B cell (primary cell): ENCODE results near the gene NPR2. TPM values are rescaled to one million over a fixed set of nuclear protein-coding genes. Genes with fewer than 3 reads are reported as not detected.

Source experiments
- ATAC-seq: fragments of 200-7000 bp; cut with Tn5 transposase; one replicate; pipeline ENCODE4 v1.10.0; 2021; ENCODE audit warnings: low read depth, mild to moderate bottlenecking, moderate number of reproducible peaks, moderate library complexity
- CTCF ChIA-PET: fragments of 350-600 bp; sonication (Branson Sonifier 250); formaldehyde crosslinking; loops from one replicate; lab custom pipeline; 2021; ENCODE audit warnings: antibody characterized with exemption, inconsistent platforms; lab: Charles Lee
- POLR2A ChIA-PET: fragments of 350-600 bp; sonication (Branson Sonifier 250); formaldehyde crosslinking; loops from one replicate; lab custom pipeline; 2021; ENCODE audit warnings: antibody characterized with exemption; lab: Charles Lee
- DNase-seq: peaks from one replicate; pipeline ENCODE4 v3.0.0; 2013
- H2AFZ ChIP-seq: 2 replicates; pipeline ENCODE4 v1.6.1; 2012; ENCODE audit warnings: mild to moderate bottlenecking, low read depth, low read length; ENCODE audit not compliant: insufficient read depth, poor library complexity, severe bottlenecking
- H3K27ac ChIP-seq, 2 donors: 1 replicate in 1 of 2; 2 replicates in 1 of 2; pipeline ENCODE4 v1.5.1; 2012 to 2013; ENCODE audit warnings: low read length in 2 of 2, mild to moderate bottlenecking in 2 of 2, moderate library complexity in 1 of 2
- H3K27me3 ChIP-seq, 4 experiments: fragments of 200-600 bp in 1 of 4; sonication (generic) in 1 of 4; replicated peaks in 1 of 4; 1 replicate in 2 of 4; 2 replicates in 2 of 4; pipeline versions ENCODE4 v1.6.1 to v1.7.0; 2013 to 2016; ENCODE audit warnings: low read length in 3 of 4, mild to moderate bottlenecking in 2 of 4, mixed read lengths in 1 of 4, moderate library complexity in 1 of 4; ENCODE audit not compliant: insufficient read depth in 4 of 4, control insufficient read depth in 3 of 4; ENCODE audit errors: control extremely low read depth in 1 of 4
- H3K36me3 ChIP-seq, 2 experiments: replicated peaks in 1 of 2; 1 replicate in 1 of 2; 2 replicates in 1 of 2; pipeline versions ENCODE4 v1.6.1 to v1.7.1; 2013; ENCODE audit warnings: low read length in 1 of 2; ENCODE audit not compliant: insufficient read depth in 2 of 2, control insufficient read depth in 1 of 2; ENCODE audit errors: control extremely low read depth in 1 of 2, extremely low read depth in 1 of 2
- H3K4me1 ChIP-seq, 2 donors: fragments of 200-600 bp in 1 of 2; sonication (generic) in 1 of 2; 1 replicate in 1 of 2; 2 replicates in 1 of 2; pipeline versions ENCODE4 v1.5.1 to v1.6.1; 2013 to 2017; ENCODE audit warnings: low read length in 2 of 2; ENCODE audit not compliant: control insufficient read depth in 2 of 2, insufficient read depth in 2 of 2
- H3K4me2 ChIP-seq: replicated peaks from 2 replicates; pipeline ENCODE3; 2012; ENCODE audit warnings: mild to moderate bottlenecking, low read depth, low read length; ENCODE audit not compliant: poor library complexity, severe bottlenecking
- H3K4me3 ChIP-seq, 5 experiments: fragments of 200-600 bp in 1 of 5; sonication (generic) in 1 of 5; 1 replicate in 3 of 5; 2 replicates in 2 of 5; pipeline versions ENCODE4 v1.5.1 to v1.7.0; 2011 to 2016; ENCODE audit warnings: low read length in 4 of 5, mild to moderate bottlenecking in 4 of 5, low read depth in 2 of 5, control low read depth in 1 of 5, moderate library complexity in 1 of 5; ENCODE audit not compliant: insufficient read depth in 1 of 5; ENCODE audit errors: control extremely low read depth in 1 of 5, extremely low read depth in 1 of 5
- H3K79me2 ChIP-seq: fragments of 200-600 bp; sonication (generic); one replicate; pipeline ENCODE4 v1.6.0; 2016; ENCODE audit warnings: low read length; ENCODE audit not compliant: control insufficient read depth, insufficient read depth
- H3K9ac ChIP-seq: fragments of 200-600 bp; sonication (generic); 2 replicates; pipeline ENCODE4 v1.6.1; 2017; ENCODE audit warnings: mild to moderate bottlenecking, low read length, moderate library complexity
- H3K9me3 ChIP-seq, 3 donors: one replicate each; pipeline versions ENCODE4 v1.6.1 to v1.7.1; 2013; ENCODE audit warnings: low read length in 2 of 3; ENCODE audit not compliant: control insufficient read depth in 2 of 3, insufficient read depth in 1 of 3; ENCODE audit errors: control extremely low read depth in 1 of 3
- H4K20me1 ChIP-seq: 2 replicates; pipeline ENCODE4 v1.6.0; 2012; ENCODE audit warnings: mild to moderate bottlenecking, low read length; ENCODE audit not compliant: insufficient read depth, control insufficient read depth, poor library complexity, severe bottlenecking
- H3K27ac Mint-ChIP-seq: one replicate; pipeline ENCODE4 v1.8.0; 2021; ENCODE audit warnings: mixed read lengths
- H3K27me3 Mint-ChIP-seq: one replicate; pipeline ENCODE4 v1.8.0; 2021; ENCODE audit warnings: mixed read lengths
- H3K4me1 Mint-ChIP-seq: one replicate; pipeline ENCODE4 v1.8.0; 2021; ENCODE audit warnings: mixed read lengths
- H3K4me3 Mint-ChIP-seq: one replicate; pipeline ENCODE4 v1.8.0; 2021; ENCODE audit warnings: mixed read lengths
- H3K9me3 Mint-ChIP-seq: one replicate; pipeline ENCODE4 v1.8.0; 2022; ENCODE audit warnings: mixed read lengths; ENCODE audit not compliant: insufficient read depth
- CTCF ChIP-seq: fragments of 200-600 bp; IDR thresholded peaks from one replicate; pipeline ENCODE4 v1.8.0; 2022; ENCODE audit warnings: antibody characterized with exemption, mild to moderate bottlenecking
- EZH2 ChIP-seq: IDR thresholded peaks from 2 replicates; pipeline ENCODE4 v1.6.1; 2012; ENCODE audit warnings: borderline replicate concordance, low read depth, mild to moderate bottlenecking, moderate library complexity, low read length; ENCODE audit not compliant: insufficient read depth, poor library complexity, severe bottlenecking
- WGBS: methylation state at CpG from one replicate; pipeline ENCODE4 v1.1.5; 2013; ENCODE audit warnings: missing lambda C conversion rate; ENCODE audit not compliant: insufficient coverage; 5-methylcytosine and 5-hydroxymethylcytosine counted together
- intact Hi-C: fragments of 100-400 bp; cut with micrococcal nuclease; formaldehyde crosslinking; loops from one replicate; pipeline ENCODE4 v1.10.0; 2022
- polyA plus RNA-seq: library from polyadenylated mRNA; depleted of rRNA; stranded (reverse); fragments of >200 nt; gene quantifications from 2 replicates; pipeline ENCODE4 v1.2.3, GENCODE V29; 2012
- total RNA-seq, 2 donors: library from RNA; stranded (reverse); fragments of 120-200 nt in 1 of 2; gene quantifications; 1 replicate in 1 of 2; 2 replicates in 1 of 2; pipeline versions ENCODE4 v1.2.3 to v1.2.4, GENCODE V29; 2013 to 2022

The NPR2 gene
- total and polyA plus RNA-seq, 2 donors (not counting 1 experiment from before 2014, with no cell fraction given) = 7.6 to 8.0 TPM

DNA sequence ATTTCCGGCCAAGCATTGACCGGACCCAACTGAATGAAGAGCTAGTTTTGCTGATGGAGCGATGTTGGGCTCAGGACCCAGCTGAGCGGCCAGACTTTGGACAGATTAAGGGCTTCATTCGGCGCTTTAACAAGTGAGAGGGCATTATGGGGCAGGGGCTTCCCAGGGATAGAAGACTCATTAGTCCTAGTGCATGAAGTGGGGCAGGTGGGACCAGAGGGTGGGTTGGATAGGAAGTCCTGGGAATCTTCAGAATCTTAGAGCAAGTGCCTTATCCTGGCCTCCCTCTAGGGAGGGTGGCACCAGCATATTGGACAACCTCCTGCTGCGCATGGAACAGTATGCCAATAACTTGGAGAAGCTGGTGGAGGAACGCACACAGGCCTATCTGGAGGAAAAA lies 14.7 kb downstream of the NPR2 start:
- DNase-seq (no peak), ATAC-seq (no peak)
- H2AFZ ChIP-seq = no peak overlapping the region
- ChIA-PET CTCF (interaction anchor here (0.6 to 1.5 kb wide), 6 partner anchors 8 to 152 kb away, joined by 3 to 6 read pairs (median 4); partner anchors contain the start of gene HINT2), POLR2A (no interaction called here)
- H3K4me2 ChIP-seq = no peak overlapping the region
- H3K27ac ChIP-seq = no peak overlapping the region
- TF ChIP-seq CTCF (no peak), EZH2 (no peak)
- H3K4me3 Mint-ChIP-seq = no peak overlapping the region
- H3K4me1 ChIP-seq = peaks cover 0 to under 1% of the 10 kb centered on the region in 2 donors
- peaks cover 0 to 20% of the 10 kb centered on the region in 2 experiments for H3K36me3 ChIP-seq
- WGBS = 97% methylated on average over 8 of the region's 8 CpGs
- H3K27ac Mint-ChIP-seq = no peak overlapping the region
- H3K9me3 Mint-ChIP-seq = no peaks in the 10 kb centered on the region
- H3K27me3 Mint-ChIP-seq = no peaks in the 10 kb centered on the region
- no peaks in the 10 kb centered on the region for H3K27me3 ChIP-seq
- H3K9me3 ChIP-seq = no peaks in the 10 kb centered on the region
- no peak overlapping the region for H3K9ac ChIP-seq
- peaks cover 1% of the 10 kb centered on the region for H3K4me1 Mint-ChIP-seq
- H3K4me3 ChIP-seq = no peak overlapping the region
- intact Hi-C loops = no loop called here
- H4K20me1 ChIP-seq = no peaks in the 10 kb centered on the region
- H3K79me2 ChIP-seq = no peaks in the 10 kb centered on the region

- no peak overlapping the region for H2AFZ ChIP-seq
- intact Hi-C loops = no loop called here
- Mint-ChIP-seq H3K27ac (no peak overlapping the region), H3K9me3 (no peaks in the 10 kb centered on the region), H3K4me3 (no peak overlapping the region), H3K4me1 (peaks cover 19% of the 10 kb centered on the region), H3K27me3 (no peaks in the 10 kb centered on the region)
- TF ChIP-seq CTCF (no peak), EZH2 (no peak)
- ChIA-PET POLR2A (no interaction called here), CTCF (interaction anchor here (0.7 to 0.9 kb wide), 2 partner anchors 17 to 70 kb away, joined by 3 to 4 read pairs; no protein-coding TSS in a partner anchor)
- H3K27me3 ChIP-seq = no peaks in the 10 kb centered on the region
- ATAC-seq = no peak
- DNase-seq = no peak
- H3K4me1 ChIP-seq = peaks cover 16 to 22% of the 10 kb centered on the region in 2 donors
- no peak overlapping the region for H3K4me2 ChIP-seq
- H3K4me3 ChIP-seq = no peak overlapping the region
- H3K36me3 ChIP-seq = peaks cover 0 to 17% of the 10 kb centered on the region in 2 experiments
- no peaks in the 10 kb centered on the region for H3K79me2 ChIP-seq
- H3K9ac ChIP-seq = no peak overlapping the region
- H3K27ac ChIP-seq = no peak overlapping the region
- no peaks in the 10 kb centered on the region for H4K20me1 ChIP-seq
- WGBS = 100% methylated on average over 8 of the region's 9 CpGs
- no peaks in the 10 kb centered on the region for H3K9me3 ChIP-seq
Observed at GRCh38 chr9:35808433-35808832, 17.0 kb downstream of the NPR2 start.
